H54 (cell line): Measurements from ENCODE around the gene SPCS1.
"Not testable (repeated sequence)": the region's sequence is repeated elsewhere in the genome, so short reads cannot be mapped to it uniquely, and the experiment has no call there.

Experiments used
- DNase-seq: peaks from one replicate; pipeline ENCODE4 v3.0.0; 2011; ENCODE audit warnings: low spot score, mixed read lengths; ENCODE audit not compliant: insufficient read length
- FAIRE-seq: peaks from 3 replicates; lab custom pipeline; 2011; peaks lifted over from hg19 to GRCh38; lab: Jason Lieb, UNC
- POLR2A ChIP-seq: IDR thresholded peaks from 2 replicates; pipeline ENCODE4 v1.6.1; 2011; ENCODE audit warnings: low read depth, mild to moderate bottlenecking, low read length

The SPCS1 gene

GRCh38 chr3:52705438-52705687 lies 543 bp upstream of the SPCS1 start:
- FAIRE-seq (no peak), DNase-seq (no peak)
- no peak for TF ChIP-seq POLR2A

GRCh38 chr3:52707585-52707984 lies 1.7 kb downstream of the SPCS1 start:
- no peak for DNase-seq
- no peak for FAIRE-seq

GRCh38 chr3:52710512-52710911 lies 4.6 kb downstream of the SPCS1 start:
- DNase-seq (no peak), FAIRE-seq (no peak)
- no peak for TF ChIP-seq POLR2A

More at GRCh38 chr3:52707585-52707984, 1.7 kb downstream of the SPCS1 start:
- TF ChIP-seq POLR2A, result no peak

DNA sequence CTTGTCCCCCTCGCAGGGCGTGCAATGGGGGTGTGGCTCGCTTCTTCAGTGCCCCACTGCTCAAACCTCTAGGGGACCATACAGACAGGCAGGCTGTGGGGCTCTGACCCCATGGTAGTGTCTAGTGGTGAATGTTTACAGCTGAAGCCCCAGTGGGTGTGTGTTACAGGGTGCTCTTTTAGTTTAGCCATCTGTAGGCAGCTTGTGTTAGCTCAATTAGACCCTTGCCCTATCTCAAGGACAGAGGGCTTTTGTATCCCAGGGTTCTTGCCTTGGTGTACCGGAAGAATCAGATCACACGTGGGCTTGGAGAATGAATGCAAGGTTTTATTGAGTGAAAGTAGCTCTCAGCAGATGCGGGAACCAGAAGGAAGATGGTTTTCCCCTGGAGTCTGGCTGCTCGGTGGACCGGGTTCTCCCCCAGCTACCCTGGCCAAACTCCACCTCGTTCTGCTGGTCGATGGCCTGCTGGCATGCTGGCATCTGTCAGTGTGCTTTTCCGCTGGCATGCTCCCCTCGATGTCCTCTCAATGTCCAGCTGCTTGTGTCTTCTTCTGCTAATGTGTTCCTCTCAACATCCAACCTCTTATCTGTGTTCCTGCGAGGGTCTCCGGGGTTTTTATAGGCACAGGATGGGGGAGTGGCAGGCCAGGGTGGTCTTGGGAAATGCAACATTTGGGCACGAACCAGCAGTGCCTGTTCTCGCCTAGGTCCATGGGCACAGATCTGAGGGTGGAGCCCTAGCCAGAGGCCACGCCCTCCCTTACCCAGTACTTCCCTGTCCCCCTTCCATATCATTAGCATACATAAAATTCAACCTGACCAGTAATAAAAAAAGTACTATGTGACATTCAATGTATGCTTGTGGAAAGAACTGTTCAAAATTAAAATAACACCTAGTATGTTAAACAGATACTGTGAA lies 6.6 kb downstream of the SPCS1 start:
- DNase-seq (no peak), FAIRE-seq (no peak)
- TF ChIP-seq POLR2A, result no peak

- FAIRE-seq (no peak), DNase-seq (no peak)
- TF ChIP-seq POLR2A, result no peak
Observed at GRCh38 chr3:52714335-52715302, 8.7 kb downstream of the SPCS1 start.

- TF ChIP-seq POLR2A, result no peak
- FAIRE-seq (no peak), DNase-seq (no peak)
Observed at GRCh38 chr3:52715714-52716305, 9.9 kb downstream of the SPCS1 start.

DNA sequence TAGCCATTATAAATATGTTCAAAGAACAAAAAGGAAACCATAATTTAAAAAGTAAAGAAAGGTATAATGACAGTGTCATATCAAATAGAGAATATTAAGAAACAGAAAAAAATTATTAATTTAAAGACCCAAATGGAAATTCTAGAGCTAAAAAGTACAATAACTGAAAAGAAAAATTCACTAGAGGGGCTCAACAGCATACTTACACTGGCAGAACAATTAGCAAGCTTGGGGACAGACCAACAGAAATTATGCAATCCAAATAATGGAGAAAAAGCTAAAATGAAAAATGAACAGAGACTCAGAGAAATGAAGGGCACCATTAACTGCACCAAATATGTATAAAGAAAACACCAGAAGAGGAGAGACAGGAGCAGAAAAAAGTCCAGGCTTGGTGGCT lies 13.7 kb downstream of the SPCS1 start:
- FAIRE-seq (no peak), DNase-seq (no peak)
- no peak for TF ChIP-seq POLR2A

- FAIRE-seq (no peak), DNase-seq (no peak)
- no peak for TF ChIP-seq POLR2A
Observed at GRCh38 chr3:52721002-52721729, 15.3 kb downstream of the SPCS1 start.

- DNase-seq, result no peak
- FAIRE-seq, result no peak
- no peak for TF ChIP-seq POLR2A
Observed at GRCh38 chr3:52721730-52722008, 15.8 kb downstream of the SPCS1 start.

DNA sequence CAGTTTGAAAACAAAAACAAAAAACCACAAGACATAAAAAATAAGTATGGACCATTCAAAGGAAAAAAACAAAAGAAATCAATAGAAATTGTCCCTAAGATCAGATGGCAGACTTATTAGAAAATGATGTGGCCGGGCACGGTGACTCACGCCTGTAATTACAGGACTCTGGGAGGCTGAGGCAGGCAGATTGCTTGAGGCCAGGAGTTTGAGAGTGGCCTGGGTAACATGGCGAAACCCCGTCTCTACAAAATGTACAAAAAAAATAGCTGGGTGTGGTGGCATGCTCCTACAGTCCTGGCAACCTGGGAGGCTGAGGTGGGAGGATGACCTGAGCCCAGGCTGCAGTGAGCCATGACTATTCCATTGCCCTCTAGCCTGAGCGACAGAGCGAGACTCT lies 16.6 kb downstream of the SPCS1 start:
- FAIRE-seq (no peak), DNase-seq (no peak)
- TF ChIP-seq POLR2A, result no peak

- TF ChIP-seq POLR2A, result no peak
- no peak for DNase-seq
- no peak for FAIRE-seq
Observed at GRCh38 chr3:52723935-52724334, 18.0 kb downstream of the SPCS1 start.

GRCh38 chr3:52724511-52724910 lies 18.6 kb downstream of the SPCS1 start:
- no peak for TF ChIP-seq POLR2A
- no peak for FAIRE-seq
- no peak for DNase-seq

DNA sequence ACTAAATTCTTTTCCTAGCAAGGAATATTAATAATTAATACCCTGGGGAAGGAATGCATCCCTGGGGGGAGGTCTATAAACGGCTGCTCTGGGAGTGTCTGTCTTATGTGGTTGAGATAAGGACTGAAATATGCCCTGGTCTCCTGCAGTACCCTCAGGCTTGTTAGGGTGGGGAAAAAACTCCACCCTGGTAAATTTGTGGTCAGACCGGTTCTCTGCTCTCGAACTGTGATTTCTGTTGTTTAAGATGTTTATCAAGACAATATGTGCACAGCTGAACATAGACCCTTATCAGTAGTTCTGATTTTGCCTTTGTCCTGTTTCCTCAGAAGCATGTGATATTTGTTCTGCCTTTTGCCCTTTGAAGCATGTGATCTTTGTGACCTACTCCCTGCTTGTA lies 22.8 kb downstream of the SPCS1 start:
- not testable (repeated sequence) for DNase-seq, FAIRE-seq
